ENCODE data around the gene FAM13C. TPM values are rescaled to one million over a fixed set of nuclear protein-coding genes. Genes with fewer than 3 reads are reported as not detected.
"Not testable (repeated sequence)": the region's sequence is repeated elsewhere in the genome, so short reads cannot be mapped to it uniquely, and the experiment has no call there.

The FAM13C gene
- 1.8 and 2.5 TPM in 2 replicates for total RNA-seq (2014; rRNA removed; shearing (Covaris generic))

- Histone ChIP-seq H3K36me3 (replicated peaks; ENCODE audit: control insufficient read depth, insufficient read depth, low read length) (no peaks in the 10 kb centered on the region), H3K27me3 (ENCODE audit: control insufficient read depth, insufficient read depth, low read length) (peaks cover 11% of the 10 kb centered on the region; the same call in 1 of the 2 replicates), H3K4me3 (ENCODE audit: insufficient read depth, low read depth, low read length) (peak within 1 kb of the TSS; percentile 45)
- DNase-seq, result peak; percentile 78
Observed at GRCh38 chr10:59362144-59362958, at the start of gene FAM13C. TSS of gene FAM13C (minus strand) at chr10:59362549. CDS start at chr10:59362460, 89 bp downstream.

GRCh38 chr10:59405235-59405634, 42.9 kb upstream of the FAM13C start:
- Histone ChIP-seq H3K4me3 (ENCODE audit: insufficient read depth, low read depth, low read length) (no peak overlapping the region), H3K36me3 (replicated peaks; ENCODE audit: control insufficient read depth, insufficient read depth, low read length) (no peaks in the 10 kb centered on the region), H3K27me3 (ENCODE audit: control insufficient read depth, insufficient read depth, low read length) (no peaks in the 10 kb centered on the region)
- DNase-seq, result no peak

DNA sequence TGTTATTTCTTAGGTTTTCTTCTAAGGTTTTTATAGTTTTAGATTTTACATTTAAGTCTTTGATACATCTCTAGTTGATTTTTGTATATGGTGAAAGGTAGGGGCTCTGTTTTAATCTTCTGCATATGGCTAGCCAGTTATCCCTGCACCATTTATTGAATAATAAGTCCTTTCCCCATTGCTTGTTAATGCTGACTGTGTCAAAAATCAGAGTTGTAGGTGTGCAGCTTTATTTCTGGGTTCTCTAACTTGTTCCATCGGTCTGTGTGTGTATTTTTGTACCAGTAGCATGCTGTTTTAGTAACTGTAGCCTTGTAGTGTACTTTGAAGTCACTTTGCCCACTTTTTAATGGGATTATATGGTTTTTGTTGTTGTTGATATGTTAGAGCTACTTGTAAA, 37.9 kb upstream of the FAM13C start:
- DNase-seq, result no peak
- H3K36me3 ChIP-seq (replicated peaks; ENCODE audit: control insufficient read depth, insufficient read depth, low read length), result no peaks in the 10 kb centered on the region
- no peaks in the 10 kb centered on the region for H3K27me3 ChIP-seq (ENCODE audit: control insufficient read depth, insufficient read depth, low read length)
- no peak overlapping the region for H3K4me3 ChIP-seq (ENCODE audit: insufficient read depth, low read depth, low read length)

- not testable (repeated sequence) for DNase-seq; H3K4me3 ChIP-seq (ENCODE audit: insufficient read depth, low read depth, low read length); H3K27me3 ChIP-seq (ENCODE audit: control insufficient read depth, insufficient read depth, low read length); H3K36me3 ChIP-seq (replicated peaks; ENCODE audit: control insufficient read depth, insufficient read depth, low read length)
Observed at GRCh38 chr10:59399329-59399728, 37.0 kb upstream of the FAM13C start.

DNA sequence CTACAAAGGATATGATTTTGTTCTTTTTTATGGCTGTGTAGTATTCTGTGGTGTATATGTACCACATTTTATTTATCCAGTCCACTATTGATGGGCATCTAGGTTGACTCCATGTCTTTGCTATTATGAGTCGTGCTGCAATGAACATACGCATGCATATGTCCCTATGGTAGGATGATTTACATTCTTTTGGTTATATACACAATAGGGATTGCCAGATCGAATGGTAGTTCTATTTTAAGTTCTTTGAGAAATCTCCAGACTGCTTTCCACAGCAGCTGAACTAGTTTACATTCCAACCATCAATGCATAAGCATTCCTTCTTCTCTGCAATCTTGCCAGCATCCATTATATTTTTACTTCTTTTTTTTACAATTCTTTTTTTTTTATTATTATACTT, 35.6 kb upstream of the FAM13C start:
- DNase-seq, result no peak
- Histone ChIP-seq H3K27me3 (ENCODE audit: control insufficient read depth, insufficient read depth, low read length) (no peaks in the 10 kb centered on the region), H3K36me3 (replicated peaks; ENCODE audit: control insufficient read depth, insufficient read depth, low read length) (no peaks in the 10 kb centered on the region), H3K4me3 (ENCODE audit: insufficient read depth, low read depth, low read length) (no peak overlapping the region)

GRCh38 chr10:59395984-59396383, 33.6 kb upstream of the FAM13C start:
- no peaks in the 10 kb centered on the region for H3K36me3 ChIP-seq (replicated peaks; ENCODE audit: control insufficient read depth, insufficient read depth, low read length)
- no peaks in the 10 kb centered on the region for H3K27me3 ChIP-seq (ENCODE audit: control insufficient read depth, insufficient read depth, low read length)
- no peak for DNase-seq
- no peak overlapping the region for H3K4me3 ChIP-seq (ENCODE audit: insufficient read depth, low read depth, low read length)

DNA sequence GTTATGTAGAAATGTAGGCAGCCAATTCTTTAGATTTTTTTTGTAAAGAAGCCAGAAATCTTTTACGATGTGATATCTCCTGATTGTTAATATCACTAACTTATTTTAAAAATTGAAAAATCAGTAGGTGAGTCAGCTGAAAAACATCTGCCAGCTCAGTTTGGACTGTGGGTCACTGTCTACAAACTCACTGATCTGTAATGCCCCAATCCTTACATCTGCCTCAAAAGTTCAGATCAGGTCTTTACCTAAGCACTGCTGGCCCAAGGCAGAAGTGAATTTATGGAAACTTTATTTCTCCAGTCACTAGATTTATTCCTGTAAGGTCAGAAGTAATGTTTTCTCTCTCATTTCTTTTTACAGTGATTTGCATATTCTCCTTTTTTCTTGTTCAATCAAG, 31.0 kb upstream of the FAM13C start:
- Histone ChIP-seq H3K4me3 (ENCODE audit: insufficient read depth, low read depth, low read length) (no peak overlapping the region), H3K36me3 (replicated peaks; ENCODE audit: control insufficient read depth, insufficient read depth, low read length) (no peaks in the 10 kb centered on the region), H3K27me3 (ENCODE audit: control insufficient read depth, insufficient read depth, low read length) (no peaks in the 10 kb centered on the region)
- DNase-seq, result no peak

GRCh38 chr10:59391060-59391459, 28.7 kb upstream of the FAM13C start:
- H3K36me3 ChIP-seq (replicated peaks; ENCODE audit: control insufficient read depth, insufficient read depth, low read length), result no peaks in the 10 kb centered on the region
- no peaks in the 10 kb centered on the region for H3K27me3 ChIP-seq (ENCODE audit: control insufficient read depth, insufficient read depth, low read length)
- DNase-seq, result no peak
- H3K4me3 ChIP-seq (ENCODE audit: insufficient read depth, low read depth, low read length), result no peak overlapping the region

- no peak for DNase-seq
- Histone ChIP-seq H3K4me3 (ENCODE audit: insufficient read depth, low read depth, low read length) (no peak overlapping the region), H3K36me3 (replicated peaks; ENCODE audit: control insufficient read depth, insufficient read depth, low read length) (no peaks in the 10 kb centered on the region), H3K27me3 (ENCODE audit: control insufficient read depth, insufficient read depth, low read length) (no peaks in the 10 kb centered on the region)
Observed at GRCh38 chr10:59388671-59388976, 26.3 kb upstream of the FAM13C start.

DNA sequence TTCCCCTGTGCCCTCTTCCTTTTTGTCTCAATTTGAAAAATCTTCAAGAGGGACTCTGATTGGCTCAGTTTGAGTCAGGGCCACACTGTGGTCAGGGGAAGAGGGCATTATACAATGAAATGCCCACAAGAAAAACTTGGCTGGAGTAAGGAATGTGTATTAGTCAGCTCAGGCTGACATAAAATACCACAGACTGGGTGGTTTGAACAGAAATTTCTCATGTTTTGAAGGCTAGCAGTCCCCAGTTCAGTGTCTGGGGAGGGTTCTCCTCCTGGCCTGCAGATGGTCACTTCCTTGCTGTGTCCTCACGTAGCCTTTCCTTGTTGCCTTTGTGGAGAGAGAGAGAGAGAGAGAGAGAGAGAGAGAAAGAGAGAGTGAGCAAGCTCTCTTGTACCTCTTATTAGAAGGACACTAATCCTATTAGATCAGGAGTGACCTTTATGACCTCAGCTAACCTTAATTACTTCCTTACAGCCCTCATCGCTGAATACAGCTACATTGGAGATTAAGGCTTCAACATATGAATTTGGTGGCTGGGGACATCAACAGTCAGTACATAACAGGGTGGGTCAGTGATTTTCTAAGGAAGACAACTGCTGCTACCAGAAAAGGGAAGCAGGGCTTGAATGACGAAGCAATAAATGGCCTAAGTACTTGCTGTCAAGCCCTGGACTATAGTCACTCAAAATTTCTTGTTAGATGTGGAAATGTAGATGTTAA, 25.8 kb upstream of the FAM13C start:
- no peak for DNase-seq
- no peaks in the 10 kb centered on the region for H3K27me3 ChIP-seq (ENCODE audit: control insufficient read depth, insufficient read depth, low read length)

GRCh38 chr10:59384761-59385160, 22.4 kb upstream of the FAM13C start:
- no peaks in the 10 kb centered on the region for H3K27me3 ChIP-seq (ENCODE audit: control insufficient read depth, insufficient read depth, low read length)
- H3K36me3 ChIP-seq (replicated peaks; ENCODE audit: control insufficient read depth, insufficient read depth, low read length), result no peaks in the 10 kb centered on the region
- no peak for DNase-seq
- H3K4me3 ChIP-seq (ENCODE audit: insufficient read depth, low read depth, low read length), result no peak overlapping the region

More for the DNA sequence above, 25.8 kb upstream of the FAM13C start:
- no peak overlapping the region for H3K4me3 ChIP-seq (ENCODE audit: insufficient read depth, low read depth, low read length)
- no peaks in the 10 kb centered on the region for H3K36me3 ChIP-seq (replicated peaks; ENCODE audit: control insufficient read depth, insufficient read depth, low read length)

DNA sequence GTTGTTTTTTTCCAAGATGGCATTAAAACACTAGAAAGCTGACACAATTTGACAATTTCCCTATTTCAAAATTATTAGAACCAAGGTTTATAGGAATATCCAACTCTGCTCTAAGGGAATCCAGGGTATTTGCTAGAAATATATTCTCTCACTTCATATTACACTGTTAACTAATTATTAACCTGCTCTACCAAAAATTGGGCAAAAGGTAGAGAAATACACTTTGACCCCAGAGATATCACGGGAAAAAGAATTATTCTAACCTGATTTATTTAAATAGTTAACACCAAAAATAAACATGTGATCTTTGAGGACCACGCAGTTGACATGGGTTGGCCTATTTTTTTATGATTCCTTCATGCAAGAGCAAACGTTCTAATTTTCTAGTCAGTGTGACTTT, 21.6 kb upstream of the FAM13C start:
- Histone ChIP-seq H3K36me3 (replicated peaks; ENCODE audit: control insufficient read depth, insufficient read depth, low read length) (no peaks in the 10 kb centered on the region), H3K4me3 (ENCODE audit: insufficient read depth, low read depth, low read length) (no peak overlapping the region), H3K27me3 (ENCODE audit: control insufficient read depth, insufficient read depth, low read length) (no peaks in the 10 kb centered on the region)
- no peak for DNase-seq

GRCh38 chr10:59383436-59383835, 21.1 kb upstream of the FAM13C start:
- no peak overlapping the region for H3K4me3 ChIP-seq (ENCODE audit: insufficient read depth, low read depth, low read length)
- H3K27me3 ChIP-seq (ENCODE audit: control insufficient read depth, insufficient read depth, low read length), result no peaks in the 10 kb centered on the region
- DNase-seq, result no peak
- no peaks in the 10 kb centered on the region for H3K36me3 ChIP-seq (replicated peaks; ENCODE audit: control insufficient read depth, insufficient read depth, low read length)

DNA sequence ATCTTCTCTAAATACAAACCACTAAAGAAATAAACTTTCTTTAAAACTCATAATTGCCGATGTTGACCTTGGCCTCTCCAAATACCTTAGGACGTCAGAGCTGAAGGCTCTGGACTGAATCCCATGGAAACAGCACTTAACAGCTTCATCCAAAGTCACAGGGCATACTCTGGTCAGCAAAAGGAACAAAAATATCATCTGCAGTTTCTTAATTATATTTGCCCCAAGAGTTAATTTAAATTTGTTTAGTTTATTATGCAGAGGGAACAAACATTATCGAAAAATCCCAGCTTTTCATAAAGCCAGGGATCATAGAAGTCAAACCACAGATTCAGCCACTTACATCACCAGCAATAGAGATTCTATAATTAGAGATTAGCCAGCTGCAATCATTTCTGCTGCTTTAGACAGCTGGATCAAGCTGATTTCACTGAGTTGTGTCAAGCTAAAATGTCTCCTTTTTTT, 20.5 kb upstream of the FAM13C start:
- Histone ChIP-seq H3K36me3 (replicated peaks; ENCODE audit: control insufficient read depth, insufficient read depth, low read length) (no peaks in the 10 kb centered on the region), H3K4me3 (ENCODE audit: insufficient read depth, low read depth, low read length) (no peak overlapping the region), H3K27me3 (ENCODE audit: control insufficient read depth, insufficient read depth, low read length) (no peaks in the 10 kb centered on the region)
- no peak for DNase-seq

DNA sequence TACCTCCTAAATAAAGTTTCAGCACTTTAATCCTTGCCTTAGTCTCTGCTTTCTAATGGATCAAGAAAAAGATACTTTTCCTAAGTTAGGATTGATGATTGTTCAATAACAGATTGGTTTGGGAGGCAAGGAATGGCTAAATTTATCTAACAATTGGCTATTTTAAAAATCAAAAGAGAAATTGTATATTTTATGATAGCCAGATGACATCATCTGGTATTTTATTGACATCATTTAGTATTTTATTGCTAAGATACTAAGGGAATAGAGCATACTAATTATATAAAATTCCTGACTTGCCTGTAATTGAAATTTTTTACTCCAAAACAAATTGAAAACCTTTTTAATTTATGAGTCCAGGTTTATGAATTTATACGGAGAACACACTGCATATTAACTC, 19.3 kb upstream of the FAM13C start:
- Histone ChIP-seq H3K27me3 (ENCODE audit: control insufficient read depth, insufficient read depth, low read length) (no peaks in the 10 kb centered on the region), H3K36me3 (replicated peaks; ENCODE audit: control insufficient read depth, insufficient read depth, low read length) (no peaks in the 10 kb centered on the region), H3K4me3 (ENCODE audit: insufficient read depth, low read depth, low read length) (no peak overlapping the region)
- no peak for DNase-seq

Measured in H7 (cell line).